WTC11 (cell line): ENCODE data around the gene TRAPPC14.

Experiments used
- CTCF ChIP-seq: fragments of 200-600 bp; IDR thresholded peaks from 2 replicates; pipeline ENCODE4 v1.8.0; 2022; ENCODE audit warnings: antibody characterized with exemption
- PREB ChIP-seq: sonication (generic); formaldehyde crosslinking; IDR thresholded peaks from 2 replicates; pipeline ENCODE4 v1.8.1; 2022; ENCODE audit warnings: mild to moderate bottlenecking, missing genetic modification reagents, moderate library complexity, borderline replicate concordance
- SP1 ChIP-seq: sonication (generic); formaldehyde crosslinking; conservative IDR thresholded peaks from 2 replicates; pipeline ENCODE4 v1.8.1; 2022; ENCODE audit warnings: missing genetic modification reagents
- TF ChIP-seq, protein P1 (sequence below): sonication (generic); formaldehyde crosslinking; conservative IDR thresholded peaks from 2 replicates; pipeline ENCODE4 v1.8.1; 2022; ENCODE audit warnings: mild to moderate bottlenecking, missing genetic modification reagents

DNA sequence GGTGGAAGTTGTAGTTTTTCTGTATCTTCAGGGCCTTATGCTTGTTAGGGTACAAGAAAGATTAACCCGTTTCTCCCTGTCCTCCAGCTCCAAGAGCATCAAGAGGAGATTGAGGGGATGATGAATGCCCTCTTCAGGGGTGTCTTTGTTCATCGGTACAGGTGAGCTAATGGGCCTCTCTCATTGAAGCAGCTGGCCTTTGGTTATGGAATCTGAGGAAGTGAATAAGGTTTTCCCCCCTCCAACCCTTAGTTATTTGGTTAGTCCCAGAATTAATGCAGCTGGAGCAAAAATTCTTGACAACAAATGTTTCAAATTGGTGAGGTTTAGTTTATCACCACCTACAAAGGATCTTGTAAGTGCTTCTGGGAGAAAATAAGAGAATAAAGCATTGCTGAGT lies 36.7 kb upstream of the TRAPPC14 start:
- TF ChIP-seq CTCF (no peak), SP1 (CRISPR knock-in tag) (no peak), PREB (no peak)
- TF ChIP-seq, protein P1, sequence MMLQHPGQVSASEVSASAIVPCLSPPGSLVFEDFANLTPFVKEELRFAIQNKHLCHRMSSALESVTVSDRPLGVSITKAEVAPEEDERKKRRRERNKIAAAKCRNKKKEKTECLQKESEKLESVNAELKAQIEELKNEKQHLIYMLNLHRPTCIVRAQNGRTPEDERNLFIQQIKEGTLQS (CRISPR knock-in tag) = no peak
